Middle frontal gyrus (tissue), 1 donor: ENCODE data around the gene LRRC75A.
"Not testable (repeated sequence)": the region's sequence is repeated elsewhere in the genome, so short reads cannot be mapped to it uniquely, and the experiment has no call there.

ENCODE experiments used
- DNase-seq: peaks from one replicate; pipeline ENCODE4 v3.0.0-alpha.2; 2015; ENCODE audit warnings: low spot score; ENCODE audit errors: extremely low spot score

LRRC75A gene

GRCh38 chr17:16455997-16456741 is 35.8 kb downstream of the LRRC75A start:
- DNase-seq = no peak

DNA sequence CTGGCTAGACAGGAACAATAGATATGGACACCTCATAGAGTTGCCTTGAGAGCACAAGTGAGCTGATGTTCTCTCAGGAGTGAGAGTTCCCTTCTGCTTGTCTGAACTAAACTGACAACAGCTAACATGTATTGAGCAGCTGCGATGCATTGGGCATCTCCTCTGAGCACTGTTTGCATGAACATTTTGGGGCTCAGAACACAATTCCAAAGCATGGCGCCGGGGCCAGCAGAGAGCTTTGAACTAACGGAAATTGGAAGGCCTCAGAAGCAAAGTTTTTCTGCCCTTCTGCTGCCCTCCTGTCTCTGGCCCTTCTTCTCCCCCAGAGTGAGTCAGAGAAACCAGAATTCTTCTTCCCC is 38.5 kb downstream of the LRRC75A start:
- DNase-seq = no peak

DNA sequence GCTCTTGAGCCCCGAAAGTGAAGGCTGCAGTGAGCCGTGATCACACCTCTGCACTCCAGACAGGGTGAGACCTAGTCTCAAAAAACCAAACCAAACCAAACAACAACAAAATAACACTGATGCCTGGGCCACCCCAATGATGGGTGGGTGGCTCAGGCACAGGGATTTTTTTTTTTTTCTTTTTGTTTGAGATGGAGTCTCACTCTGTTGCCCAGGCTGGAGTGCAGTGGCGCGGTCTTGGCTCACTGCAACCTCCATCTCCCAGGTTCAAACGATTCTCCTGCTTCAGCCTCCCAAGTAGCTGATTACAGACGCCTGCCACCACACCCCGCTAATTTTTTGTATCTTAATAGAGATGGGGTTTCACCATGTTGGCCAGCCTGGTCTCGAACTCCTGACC is 39.7 kb downstream of the LRRC75A start:
- DNase-seq = not testable (repeated sequence)

DNA sequence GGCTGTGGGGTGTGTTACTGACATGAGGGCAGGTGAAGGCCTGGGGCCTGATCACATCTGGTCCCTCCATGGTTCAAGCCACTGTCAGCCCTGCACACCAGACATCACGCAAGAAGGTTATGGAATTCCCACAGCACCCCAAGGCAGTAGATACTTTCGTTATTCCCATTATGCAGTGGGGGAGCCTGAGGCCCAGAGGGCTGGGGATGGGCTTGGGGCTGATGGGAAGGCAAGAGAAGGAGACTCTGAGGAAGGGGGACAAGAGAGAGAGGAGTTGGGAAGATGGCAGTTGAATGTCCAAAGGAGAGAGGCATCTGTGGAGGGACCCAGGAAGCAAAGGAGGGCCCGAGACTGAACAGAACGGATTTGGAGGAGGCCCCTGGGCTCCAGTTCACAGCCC is 42.0 kb downstream of the LRRC75A start:
- DNase-seq = no peak

DNA sequence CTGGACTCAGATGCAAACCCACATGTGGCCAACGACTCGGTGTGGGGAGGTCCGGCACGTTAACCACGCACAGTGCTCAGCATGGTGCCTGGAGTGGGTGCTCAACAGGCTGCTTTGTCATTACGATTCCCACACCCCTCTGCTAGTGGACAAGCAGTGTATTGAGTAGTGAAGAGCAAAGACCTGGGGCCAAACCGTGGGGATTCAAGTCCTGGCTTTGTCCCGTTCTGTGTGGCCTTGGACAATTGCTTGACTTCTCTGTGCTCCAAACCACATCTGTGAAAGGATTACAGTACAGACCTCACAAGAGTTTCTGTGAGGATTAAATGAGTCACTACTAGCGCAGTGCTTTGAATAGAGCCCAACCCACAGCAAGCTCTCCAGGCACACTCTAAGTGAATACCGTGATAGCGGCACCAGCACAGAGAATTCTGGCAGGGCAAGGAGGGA is 42.8 kb downstream of the LRRC75A start:
- no peak for DNase-seq

DNA sequence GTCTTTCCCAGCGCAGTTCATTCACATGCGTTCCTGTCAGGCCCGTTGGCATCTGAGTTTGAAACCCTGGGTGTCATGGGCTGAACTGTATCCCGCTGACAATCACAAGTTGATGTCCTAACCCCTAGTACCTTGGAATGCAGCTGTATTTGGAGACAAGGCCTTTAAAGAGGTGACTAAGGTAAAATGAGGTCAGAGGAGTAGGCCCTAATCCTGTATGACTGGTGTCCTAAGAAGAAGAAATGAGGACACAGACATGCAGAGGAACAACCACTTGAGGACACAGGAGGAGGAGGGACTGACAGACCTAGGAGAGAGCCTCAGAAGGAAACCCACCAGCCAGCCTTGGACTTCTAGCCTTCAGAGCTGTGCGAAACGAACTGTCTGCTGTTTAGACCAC is 43.5 kb downstream of the LRRC75A start:
- no peak for DNase-seq

- no peak for DNase-seq
Measured at GRCh38 chr17:16447676-16448075, 44.3 kb downstream of the LRRC75A start.

- no peak for DNase-seq
Measured at GRCh38 chr17:16446338-16446983, 45.5 kb downstream of the LRRC75A start.

DNA sequence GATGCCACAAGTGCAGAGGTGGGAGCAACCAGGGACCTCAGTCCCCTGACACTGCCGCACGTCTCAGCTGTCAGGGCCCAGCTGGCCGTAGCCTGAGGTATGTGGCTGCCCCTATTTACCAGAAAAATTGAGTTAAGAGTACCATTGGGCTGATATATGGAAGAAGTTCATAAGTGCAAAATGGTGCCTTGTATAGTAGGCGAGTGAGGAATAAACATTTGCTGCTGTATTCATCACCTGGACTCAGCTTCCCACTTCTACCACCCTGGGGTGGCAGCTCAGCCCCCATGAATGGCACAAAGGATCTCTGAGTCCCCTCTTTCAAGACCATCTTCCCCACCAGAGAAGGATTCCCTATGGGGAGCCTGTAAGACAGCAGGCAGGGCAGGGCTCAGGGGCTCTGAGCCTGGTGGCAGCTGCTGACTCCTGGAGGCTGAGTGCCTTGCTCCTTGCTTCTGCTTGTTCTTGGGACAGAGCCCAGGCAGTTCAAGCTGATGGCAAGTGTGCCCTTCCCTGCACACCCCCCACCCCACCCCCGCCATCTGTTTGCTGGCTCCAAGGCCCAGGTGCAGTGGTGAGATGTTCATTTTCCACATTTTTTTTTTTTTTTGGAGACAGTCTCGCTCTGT is 47.6 kb downstream of the LRRC75A start:
- no peak for DNase-seq

- no peak for DNase-seq
Measured at GRCh38 chr17:16443511-16444257, 48.3 kb downstream of the LRRC75A start.

DNA sequence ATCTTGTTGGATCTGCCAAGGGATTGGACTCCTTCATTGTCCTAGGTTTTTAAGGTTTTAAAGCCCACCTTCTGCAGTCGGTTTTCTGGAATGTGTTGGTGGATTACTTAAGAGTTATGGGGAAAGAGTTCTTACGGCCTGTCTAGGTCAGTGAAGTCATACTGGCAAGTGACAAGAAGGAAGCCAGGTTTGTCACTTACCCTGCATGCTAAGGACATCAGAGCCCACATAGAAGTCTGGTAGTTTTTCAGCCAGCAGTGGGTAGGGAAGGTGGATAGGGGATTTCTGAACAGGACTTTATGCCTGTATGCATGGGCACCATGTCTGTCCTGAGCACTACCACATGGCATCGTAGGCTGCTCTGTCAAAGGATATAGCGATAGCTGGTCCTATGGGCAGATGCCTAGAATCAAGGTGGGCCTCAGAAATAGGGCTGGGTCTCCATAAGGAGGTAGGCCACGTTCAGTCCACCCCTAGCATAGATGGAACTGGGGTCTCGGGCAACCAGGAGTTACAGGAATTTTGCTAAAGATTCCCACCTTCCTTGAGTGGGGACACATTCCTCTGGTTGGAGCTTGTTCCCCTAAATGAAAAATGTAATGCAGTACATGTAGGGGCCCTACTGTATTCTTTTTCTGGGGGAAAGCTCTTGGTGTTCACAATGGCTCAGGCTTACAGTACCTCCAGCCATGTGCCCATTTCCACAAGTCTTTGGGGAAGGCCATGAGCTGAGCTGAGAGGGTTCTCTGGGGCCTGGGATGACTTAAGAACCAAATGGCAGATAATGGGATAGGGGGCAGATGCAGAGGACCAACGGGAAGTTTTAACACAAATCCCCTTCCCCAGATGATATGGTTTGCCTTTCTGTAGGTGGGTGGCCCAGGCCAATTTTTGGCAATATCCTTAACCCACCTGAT is 49.1 kb downstream of the LRRC75A start:
- no peak for DNase-seq

DNA sequence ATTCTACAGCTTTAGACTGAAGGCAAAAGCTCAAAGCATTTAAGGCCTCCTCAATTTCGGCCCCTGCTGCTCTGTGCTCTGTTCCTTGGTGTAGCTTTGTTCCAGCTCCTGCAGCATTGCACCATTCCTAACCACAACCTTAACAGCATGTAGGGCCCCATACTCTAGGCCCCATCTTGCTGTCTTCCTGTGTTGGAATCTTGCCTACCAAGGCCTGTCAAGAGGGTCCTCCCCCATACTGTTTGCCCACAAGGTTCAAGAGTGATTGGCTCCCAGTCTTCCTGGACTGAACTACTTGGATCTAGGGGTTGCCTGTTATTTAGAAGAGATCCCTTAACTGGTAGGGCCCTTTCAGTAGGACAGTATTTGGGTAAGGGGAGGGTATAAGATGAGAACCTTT is 49.9 kb downstream of the LRRC75A start:
- DNase-seq = no peak

GRCh38 chr17:16440901-16441629 is 50.9 kb downstream of the LRRC75A start:
- DNase-seq = no peak

- DNase-seq = not testable (repeated sequence)
Measured at GRCh38 chr17:16440354-16440753, 51.6 kb downstream of the LRRC75A start.

GRCh38 chr17:16439811-16440351 is 52.1 kb downstream of the LRRC75A start:
- DNase-seq = no peak

DNA sequence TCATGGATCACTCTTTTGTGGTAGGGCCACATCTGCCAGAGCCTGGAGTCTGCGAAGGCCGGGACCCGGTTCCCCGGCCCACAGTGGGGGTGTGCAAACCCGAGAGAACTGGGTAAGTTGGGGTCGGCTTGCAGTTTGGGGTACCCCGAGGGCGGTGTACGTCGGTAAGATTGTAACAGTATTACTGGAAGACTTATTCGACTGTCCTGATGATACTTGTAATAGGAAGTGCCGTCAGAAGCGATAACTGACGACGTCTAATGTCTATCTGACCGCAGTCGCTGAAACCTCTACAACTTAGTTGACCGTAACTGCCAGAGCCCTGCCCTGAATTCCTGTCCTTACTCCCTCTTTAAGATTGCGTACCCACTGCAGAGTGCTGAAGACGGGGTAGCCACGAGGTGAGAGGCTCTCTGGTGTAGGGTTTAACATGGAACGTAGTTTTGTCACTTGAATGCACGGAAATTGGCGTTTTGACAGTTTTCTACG is 52.6 kb downstream of the LRRC75A start:
- no peak for DNase-seq

DNA sequence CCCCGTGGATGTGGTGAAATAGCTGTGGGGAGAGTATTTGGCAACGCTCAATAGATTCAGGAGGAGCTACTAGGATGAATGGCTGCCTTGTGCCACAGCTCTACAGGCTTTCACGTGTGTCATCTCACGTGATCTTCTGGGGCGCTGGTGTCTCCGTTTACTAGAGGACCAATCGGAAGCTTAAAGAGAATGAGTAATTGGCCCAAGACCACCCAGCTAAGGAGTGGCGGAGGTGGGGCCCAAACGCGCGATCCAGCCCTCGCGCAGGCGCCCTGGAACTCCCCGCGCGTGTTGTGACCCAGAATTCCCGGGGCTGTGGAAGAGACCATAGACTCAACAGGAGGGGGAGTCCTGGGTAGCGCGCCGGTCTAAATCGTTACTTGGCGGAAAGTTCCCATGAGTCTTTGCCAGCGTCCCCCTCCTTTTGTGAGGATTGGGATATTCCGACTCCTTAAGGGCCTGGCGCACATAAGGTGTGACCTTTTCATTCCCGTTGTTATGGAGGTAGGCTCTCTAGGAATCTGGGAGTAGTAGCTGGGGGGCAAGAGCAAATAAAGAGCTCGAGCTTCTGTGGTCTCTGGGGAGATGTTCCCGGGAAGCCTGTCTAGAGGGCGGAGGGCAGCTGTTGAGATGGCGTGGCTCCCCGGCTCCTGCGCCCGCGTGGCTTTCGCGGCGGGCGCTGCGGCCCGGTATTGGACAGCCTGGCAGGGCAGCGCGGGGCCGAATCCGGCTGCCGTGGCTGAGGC is 53.3 kb downstream of the LRRC75A start:
- DNase-seq = peak; percentile 97

- DNase-seq = no peak
Measured at GRCh38 chr17:16438173-16438556, 53.8 kb downstream of the LRRC75A start.

DNA sequence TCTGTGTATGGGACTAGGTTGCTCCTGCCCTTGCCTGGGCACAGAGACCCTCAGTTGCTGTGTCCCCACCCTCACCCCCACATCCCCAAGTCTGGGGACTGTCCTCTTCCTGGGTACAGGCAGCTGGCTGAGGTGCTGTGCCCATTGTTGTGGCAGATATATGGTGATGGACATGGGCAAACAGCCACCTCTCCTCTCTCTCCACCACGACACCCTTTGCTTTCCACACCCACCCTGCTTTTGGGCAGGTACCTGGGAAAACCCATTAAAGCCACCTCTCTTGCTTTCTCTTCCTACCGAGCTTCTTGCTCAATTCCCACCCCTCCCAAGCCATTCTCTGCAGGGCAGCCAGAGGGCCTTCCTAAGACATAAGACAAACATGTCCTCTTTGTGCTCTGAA is 54.9 kb downstream of the LRRC75A start:
- no peak for DNase-seq
